GM19328 (cell line): ENCODE measurements around the gene TBX10.
A peak's percentile ranks its signal among the peaks of the same experiment; 100 is the strongest.

Experiments used
- ATAC-seq: cut with Tn5 transposase; IDR thresholded peaks from one replicate; pipeline ENCODE4 v1.9.1; 2021; ENCODE audit warnings: mild to moderate bottlenecking, moderate library complexity; ENCODE audit not compliant: unreplicated experiment

The TBX10 gene

DNA sequence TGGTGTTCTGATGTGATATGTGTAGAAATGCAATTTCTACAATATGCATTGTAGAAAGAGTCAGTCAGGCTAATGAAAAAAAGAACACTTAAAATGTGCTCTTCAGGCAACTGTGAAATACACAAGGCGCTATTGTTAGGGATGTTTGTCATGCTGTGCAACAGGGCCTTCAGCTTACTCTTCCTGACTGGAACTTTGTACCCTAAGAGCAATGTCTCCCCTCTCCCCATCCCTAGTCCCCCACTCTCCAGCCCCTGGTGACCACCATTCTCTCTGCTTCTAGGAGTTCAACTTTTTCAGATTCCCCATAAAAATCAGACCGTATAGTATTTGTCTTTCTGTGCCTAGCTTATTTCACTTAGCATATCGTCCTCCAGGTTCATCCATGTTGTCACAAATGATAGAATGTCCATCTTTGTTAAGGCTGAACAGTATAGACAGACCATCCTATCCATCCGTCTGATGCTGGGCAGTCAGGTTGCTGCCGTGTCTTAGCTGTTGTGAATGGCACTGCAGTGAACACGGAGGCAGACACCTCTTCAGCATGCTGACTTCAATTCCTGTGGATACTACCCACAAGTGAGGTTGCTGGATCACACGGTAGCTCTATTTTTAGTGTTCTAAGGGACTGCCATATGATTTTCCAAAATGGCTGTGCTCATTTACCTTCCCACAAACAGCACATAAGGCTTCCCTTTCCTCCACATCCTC, 22.2 kb downstream of the TBX10 start:
- no peak for ATAC-seq

DNA sequence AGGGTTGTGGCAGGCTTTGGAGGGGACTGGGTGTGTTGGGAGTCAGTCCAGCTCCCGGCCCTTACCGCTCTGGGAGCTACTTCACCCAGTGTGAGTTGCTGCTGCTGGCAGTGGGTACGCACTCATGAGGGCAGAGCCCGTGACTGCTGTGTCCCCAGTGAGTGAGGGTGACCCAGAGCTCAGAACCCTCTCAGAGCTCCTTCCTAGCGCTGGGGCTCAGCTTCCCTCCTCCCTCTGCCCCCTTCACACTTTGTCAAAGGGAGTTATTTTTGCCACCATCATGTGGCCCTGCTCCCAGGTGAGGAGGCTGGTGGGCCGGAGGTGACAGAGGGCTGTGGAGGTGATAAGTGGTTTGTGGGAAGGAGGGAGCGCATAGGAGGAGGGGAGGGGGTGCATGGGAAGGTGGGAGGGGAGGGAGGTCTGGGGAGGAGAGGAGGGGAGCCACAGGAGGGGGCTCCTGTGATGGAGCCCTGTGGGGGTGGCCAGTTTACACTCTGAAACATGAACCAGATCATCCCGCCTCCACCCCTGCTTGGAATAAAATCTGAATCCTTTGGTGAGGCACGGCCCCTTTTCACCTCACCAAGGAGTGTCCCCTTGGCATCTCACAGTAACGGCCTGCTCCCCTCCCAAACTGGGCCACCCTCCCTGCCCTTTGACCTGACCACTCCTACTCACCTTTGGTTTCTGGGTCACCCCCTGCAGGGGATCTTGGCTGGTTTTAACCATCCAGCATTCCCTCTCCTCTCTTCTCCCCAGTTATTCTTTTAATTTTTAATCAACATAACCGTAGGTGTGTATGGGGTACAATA, 22.9 kb downstream of the TBX10 start:
- no peak for ATAC-seq

DNA sequence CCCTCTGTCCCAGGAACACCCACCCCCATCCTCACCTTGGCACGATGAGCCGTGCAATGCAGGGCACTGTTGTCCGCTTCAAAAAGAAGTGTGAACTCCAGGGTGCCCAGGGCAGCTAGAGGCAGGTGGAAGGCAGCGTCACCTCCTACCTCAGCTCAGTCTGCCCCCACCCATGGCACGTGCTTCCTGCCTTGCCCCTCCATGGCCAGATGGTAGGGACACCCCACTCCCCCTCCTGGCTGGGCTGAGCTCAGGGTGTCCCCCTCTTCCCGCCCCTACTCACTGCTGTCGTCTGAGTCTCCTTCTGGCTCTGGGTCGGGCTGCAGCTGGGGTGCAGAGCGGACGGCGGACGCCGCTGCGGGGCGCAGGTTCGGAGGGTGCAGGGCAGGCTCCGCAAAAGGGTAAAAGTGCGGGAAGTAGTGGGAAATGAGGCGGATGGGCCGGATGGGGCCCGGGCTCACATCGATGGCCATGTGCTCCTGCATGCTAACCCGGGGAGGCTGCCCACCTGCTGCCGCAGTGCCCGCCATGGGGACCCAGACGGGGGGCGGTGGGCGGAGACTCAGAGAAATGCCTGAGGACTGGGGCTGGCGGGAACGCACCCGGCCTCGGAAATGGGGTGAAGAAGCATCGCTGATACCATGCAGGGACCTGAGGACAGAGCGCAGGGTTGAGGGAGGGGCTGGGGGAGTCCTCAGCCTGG, 23.7 kb downstream of the TBX10 start:
- no peak for ATAC-seq

DNA sequence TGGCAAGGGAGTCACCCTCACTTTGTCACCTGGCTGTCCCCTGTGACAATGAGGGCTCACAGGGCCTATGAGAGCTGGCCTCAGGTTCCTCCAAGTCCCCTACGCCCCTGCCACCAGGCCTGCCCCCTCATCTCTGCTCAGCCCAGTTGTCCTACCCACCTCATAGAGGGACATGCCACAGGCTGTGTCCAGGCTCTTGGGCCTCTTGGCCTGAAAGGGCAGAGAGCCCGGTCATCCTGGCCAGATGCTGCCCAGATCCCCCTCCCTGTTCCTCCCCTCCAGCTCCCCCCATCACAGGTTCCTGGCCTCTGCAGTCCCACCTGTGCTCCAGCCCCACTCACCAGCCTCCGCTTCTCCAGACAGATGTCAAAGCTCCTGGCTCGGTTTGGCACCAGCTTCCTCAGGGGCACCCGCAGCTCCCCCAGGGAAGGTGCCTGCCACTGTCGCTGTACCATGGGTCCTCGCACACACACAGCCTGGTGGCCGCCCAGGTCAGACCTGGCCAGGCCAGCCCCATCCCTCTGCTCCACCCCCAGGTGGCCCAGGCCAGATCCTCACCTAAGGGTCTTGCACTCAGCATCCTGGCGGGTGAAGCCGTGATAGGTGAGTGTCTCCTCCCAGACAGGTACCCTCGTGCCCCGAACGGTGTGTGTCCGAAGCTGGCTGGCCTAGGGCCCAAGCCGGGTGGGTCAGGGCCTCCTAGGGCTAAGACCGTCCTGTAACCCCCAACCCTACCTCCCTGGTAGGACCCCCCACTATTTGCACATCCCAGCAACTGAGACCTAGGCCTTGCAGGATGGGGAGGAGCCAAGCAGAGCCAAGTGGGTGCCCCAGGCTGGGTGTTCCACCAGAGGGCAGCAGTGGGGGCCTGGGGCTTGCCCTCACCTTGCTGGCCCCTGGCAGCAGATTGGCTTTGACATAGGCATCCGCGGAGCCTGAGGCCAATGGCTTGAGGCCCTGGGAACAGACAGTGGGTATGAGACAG, 24.5 kb downstream of the TBX10 start:
- no peak for ATAC-seq

DNA sequence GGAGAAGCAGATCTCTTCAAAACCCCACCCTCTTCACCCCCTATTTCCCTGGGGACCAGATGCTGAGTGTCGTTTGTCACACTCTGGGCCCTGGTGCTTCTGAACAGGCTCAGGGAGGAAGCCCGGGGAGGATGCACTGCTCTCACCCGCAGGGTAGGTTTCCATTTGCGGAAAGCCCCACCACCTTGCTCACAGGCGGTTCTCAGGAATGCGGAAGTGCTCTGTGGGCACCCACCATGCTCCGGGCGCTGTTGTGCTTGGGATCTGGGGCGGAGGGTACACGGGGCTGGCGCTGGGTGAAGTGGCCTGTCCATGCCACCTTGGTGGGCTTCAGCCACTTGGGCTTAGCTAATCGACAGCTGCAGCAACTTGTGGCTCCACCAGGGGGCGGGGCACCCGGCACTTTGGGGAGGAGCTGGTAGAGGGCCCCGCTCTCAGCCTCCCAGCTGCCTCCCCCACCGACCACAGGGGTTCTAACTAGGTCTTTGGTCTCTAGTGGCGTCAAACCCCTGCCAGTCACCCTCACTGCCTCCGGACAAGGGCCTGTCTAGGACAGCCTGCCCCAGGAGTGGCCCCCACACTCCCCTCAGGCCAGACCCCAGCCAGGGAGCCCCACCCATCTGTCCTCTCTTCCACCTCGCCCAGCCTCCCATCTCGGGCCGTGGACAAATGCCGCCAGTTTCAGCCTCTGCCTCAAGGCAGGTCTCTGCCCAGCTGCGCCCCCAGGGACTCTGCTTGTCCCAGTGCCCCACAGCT, 25.4 kb downstream of the TBX10 start:
- ATAC-seq = no peak

DNA sequence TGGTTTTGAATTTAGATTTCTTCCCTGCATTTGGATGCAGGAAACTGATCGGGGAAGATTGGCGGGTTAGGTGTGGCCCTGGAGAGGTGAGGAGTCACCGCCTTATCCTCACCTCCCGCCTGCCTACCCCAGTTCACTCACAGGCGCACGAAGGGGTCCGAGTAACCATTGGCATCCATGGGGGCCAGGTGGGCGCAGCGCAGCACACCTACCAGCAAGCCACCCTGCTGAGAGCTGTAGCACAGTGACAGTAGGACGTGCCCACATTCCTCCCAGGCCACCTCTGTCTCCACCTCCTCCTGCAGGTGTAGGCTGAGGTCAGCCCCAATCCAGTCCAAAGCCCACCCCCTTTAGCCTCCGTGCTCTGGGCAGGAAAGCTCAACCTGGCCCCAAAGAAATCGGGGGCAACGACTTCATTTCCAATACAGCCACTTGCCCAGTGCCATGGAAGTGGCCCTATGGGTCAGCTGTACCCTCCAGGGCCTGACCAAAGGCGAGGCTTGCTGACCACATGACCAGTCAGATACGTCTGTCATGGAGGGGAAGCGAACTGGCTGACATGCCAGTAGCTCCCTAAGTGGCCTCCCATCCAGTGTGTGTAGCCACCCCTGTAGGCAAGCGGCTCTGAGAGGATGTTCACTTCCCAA, 26.1 kb downstream of the TBX10 start:
- no peak for ATAC-seq

DNA sequence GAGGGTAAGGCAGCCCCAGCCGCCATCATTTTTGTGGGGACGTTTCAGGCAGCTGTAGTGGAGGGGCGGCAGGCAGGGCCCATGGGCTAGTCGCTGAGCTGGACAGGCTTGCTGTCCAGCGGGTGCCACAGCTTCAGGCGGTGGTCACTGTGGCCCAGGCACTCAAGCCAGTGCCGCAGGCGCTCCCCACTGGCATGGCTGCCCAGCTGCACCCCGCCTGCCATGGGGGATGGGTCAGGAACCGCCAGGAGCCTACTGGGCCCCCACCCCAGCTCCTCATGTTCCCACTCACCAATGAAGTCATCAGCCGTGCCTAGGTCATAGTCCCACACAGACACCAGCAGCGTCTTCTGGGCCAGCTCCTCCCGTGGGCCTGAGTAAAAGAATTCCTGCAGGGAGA, 26.8 kb downstream of the TBX10 start:
- ATAC-seq = no peak

GRCh38 chr11:67611704-67612587, 27.6 kb downstream of the TBX10 start:
- ATAC-seq = no peak

GRCh38 chr11:67611165-67611564, 28.4 kb downstream of the TBX10 start:
- no peak for ATAC-seq

DNA sequence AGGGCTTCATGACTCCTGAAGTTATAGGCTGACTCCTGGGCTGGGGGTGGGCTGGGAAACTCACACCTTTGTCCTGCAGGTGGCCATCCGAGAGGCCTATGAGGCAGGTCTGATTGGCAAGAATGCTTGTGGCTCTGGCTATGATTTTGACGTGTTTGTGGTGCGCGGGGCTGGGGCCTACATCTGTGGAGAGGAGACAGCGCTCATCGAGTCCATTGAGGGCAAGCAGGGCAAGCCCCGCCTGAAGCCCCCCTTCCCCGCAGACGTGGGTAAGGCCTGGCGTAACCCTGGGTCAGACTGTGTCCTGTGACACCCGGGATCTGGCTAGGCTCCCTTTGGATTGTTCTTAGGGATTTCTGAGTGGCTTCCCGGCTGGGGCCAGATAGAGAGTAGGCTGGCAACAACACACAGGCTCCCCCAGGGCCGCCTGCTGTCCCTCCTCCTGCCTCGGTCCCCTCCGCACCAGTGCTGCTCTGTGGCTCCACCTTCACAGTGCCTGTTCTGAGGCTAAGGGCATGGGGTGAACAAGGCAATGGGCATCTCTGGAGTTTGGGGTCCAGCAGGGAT, 29.2 kb downstream of the TBX10 start:
- ATAC-seq = no peak

- ATAC-seq = no peak
Observed at GRCh38 chr11:67609316-67609715, 30.2 kb downstream of the TBX10 start.

- ATAC-seq = no peak
Observed at GRCh38 chr11:67608486-67608885, 31.1 kb downstream of the TBX10 start.

- ATAC-seq = no peak
Observed at GRCh38 chr11:67607507-67607906, 32.1 kb downstream of the TBX10 start.

GRCh38 chr11:67606492-67607295, 32.9 kb downstream of the TBX10 start, which contains the start of gene NDUFV1:
NDUFV1 (plus strand) TSS chr11:67606936; CDS start chr11:67607005, 69 bp downstream.
- ATAC-seq = peak; percentile 86

DNA sequence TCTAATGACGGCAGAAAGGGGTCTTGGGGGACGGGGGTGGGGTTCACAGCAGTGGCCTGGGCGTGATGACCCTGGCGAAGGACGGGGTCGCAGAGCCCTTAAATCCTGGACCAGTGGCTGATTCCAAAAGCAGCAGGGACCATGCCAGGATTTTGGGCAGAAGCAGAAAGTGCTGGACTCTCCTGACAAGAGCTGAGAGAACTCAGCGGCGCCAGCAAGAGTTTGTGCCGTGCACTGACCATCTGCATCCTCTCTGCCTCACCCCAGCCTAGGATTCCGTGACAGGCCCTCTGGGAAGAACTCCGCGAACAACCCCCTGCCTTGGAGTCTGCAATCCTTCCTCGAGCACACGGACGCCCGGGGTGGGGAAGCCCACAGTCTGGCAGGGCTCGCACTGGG, 33.5 kb downstream of the TBX10 start:
- ATAC-seq = no peak

- no peak for ATAC-seq
Observed at GRCh38 chr11:67605231-67606011, 34.1 kb downstream of the TBX10 start.
